ENCODE data around the gene C11orf97. TPM values are rescaled to one million over a fixed set of nuclear protein-coding genes. Genes with fewer than 3 reads are reported as not detected.

The C11orf97 gene
- total and polyA plus RNA-seq, 2 of the 13 experiments (the other 11 are each of a cell fraction or from before 2014, with no cell fraction given), result 0.35 TPM; not detected in 1

- TF ChIP-seq, protein P1, sequence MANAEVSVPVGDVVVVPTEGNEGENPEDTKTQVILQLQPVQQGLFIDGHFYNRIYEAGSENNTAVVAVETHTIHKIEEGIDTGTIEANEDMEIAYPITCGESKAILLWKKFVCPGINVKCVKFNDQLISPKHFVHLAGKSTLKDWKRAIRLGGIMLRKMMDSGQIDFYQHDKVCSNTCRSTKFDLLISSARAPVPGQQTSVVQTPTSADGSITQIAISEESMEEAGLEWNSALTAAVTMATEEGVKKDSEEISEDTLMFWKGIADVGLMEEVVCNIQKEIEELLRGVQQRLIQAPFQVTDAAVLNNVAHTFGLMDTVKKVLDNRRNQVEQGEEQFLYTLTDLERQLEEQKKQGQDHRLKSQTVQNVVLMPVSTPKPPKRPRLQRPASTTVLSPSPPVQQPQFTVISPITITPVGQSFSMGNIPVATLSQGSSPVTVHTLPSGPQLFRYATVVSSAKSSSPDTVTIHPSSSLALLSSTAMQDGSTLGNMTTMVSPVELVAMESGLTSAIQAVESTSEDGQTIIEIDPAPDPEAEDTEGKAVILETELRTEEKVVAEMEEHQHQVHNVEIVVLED (CRISPR knock-in tag; IDR thresholded peaks at IDR 0.05; ENCODE audit: borderline replicate concordance), result peak; percentile 39; the same call in 1 of the 2 replicates
- 0 out of 2 replicates have a peak, but pooled peaks have one; percentile 40 for TF ChIP-seq TOPORS (CRISPR knock-in tag; IDR thresholded peaks at IDR 0.05)
- 0 out of 2 replicates have a peak, but pooled peaks have one; percentile 10 for TF ChIP-seq RXRB (CRISPR knock-in tag; IDR thresholded peaks at IDR 0.05; ENCODE audit: borderline replicate concordance)
- peak; percentile 35; the same call in 1 of the 2 replicates for TF ChIP-seq HNF1B (CRISPR knock-in tag; IDR thresholded peaks at IDR 0.05)
- peak; percentile 18; the same call in 1 of the 2 replicates for TF ChIP-seq HOXA3 (CRISPR knock-in tag; IDR thresholded peaks at IDR 0.05)
- TF ChIP-seq ZNF556 (CRISPR knock-in tag; IDR thresholded peaks at IDR 0.05; ENCODE audit: borderline replicate concordance), result peak; percentile 46; the same call in 1 of the 2 replicates
- 0 out of 2 replicates have a peak, but pooled peaks have one; percentile 27 for TF ChIP-seq NFYC (CRISPR knock-in tag; IDR thresholded peaks at IDR 0.05)
- TF ChIP-seq, protein P2, sequence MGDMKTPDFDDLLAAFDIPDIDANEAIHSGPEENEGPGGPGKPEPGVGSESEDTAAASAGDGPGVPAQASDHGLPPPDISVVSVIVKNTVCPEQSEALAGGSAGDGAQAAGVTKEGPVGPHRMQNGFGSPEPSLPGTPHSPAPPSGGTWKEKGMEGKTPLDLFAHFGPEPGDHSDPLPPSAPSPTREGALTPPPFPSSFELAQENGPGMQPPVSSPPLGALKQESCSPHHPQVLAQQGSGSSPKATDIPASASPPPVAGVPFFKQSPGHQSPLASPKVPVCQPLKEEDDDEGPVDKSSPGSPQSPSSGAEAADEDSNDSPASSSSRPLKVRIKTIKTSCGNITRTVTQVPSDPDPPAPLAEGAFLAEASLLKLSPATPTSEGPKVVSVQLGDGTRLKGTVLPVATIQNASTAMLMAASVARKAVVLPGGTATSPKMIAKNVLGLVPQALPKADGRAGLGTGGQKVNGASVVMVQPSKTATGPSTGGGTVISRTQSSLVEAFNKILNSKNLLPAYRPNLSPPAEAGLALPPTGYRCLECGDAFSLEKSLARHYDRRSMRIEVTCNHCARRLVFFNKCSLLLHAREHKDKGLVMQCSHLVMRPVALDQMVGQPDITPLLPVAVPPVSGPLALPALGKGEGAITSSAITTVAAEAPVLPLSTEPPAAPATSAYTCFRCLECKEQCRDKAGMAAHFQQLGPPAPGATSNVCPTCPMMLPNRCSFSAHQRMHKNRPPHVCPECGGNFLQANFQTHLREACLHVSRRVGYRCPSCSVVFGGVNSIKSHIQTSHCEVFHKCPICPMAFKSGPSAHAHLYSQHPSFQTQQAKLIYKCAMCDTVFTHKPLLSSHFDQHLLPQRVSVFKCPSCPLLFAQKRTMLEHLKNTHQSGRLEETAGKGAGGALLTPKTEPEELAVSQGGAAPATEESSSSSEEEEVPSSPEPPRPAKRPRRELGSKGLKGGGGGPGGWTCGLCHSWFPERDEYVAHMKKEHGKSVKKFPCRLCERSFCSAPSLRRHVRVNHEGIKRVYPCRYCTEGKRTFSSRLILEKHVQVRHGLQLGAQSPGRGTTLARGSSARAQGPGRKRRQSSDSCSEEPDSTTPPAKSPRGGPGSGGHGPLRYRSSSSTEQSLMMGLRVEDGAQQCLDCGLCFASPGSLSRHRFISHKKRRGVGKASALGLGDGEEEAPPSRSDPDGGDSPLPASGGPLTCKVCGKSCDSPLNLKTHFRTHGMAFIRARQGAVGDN (CRISPR knock-in tag; IDR thresholded peaks at IDR 0.05), result peak; percentile 94
- TF ChIP-seq ZNF430 (CRISPR knock-in tag; IDR thresholded peaks at IDR 0.05), result peak; percentile 65; the same call in 1 of the 2 replicates
- TF ChIP-seq ZFP91 (CRISPR knock-in tag; IDR thresholded peaks at IDR 0.05; ENCODE audit: borderline replicate concordance), result peak; percentile 62
- peak; percentile 18; the same call in 1 of the 2 replicates for TF ChIP-seq KMT2B (CRISPR knock-in tag; IDR thresholded peaks at IDR 0.05)
- TF ChIP-seq ZNF724P (CRISPR knock-in tag; IDR thresholded peaks at IDR 0.05; ENCODE audit: borderline replicate concordance), result no peak
- TF ChIP-seq MYPOP (CRISPR knock-in tag; IDR thresholded peaks at IDR 0.05), result 0 out of 2 replicates have a peak, but pooled peaks have one; percentile 42
- TF ChIP-seq RBFOX2 (IDR thresholded peaks at IDR 0.05; ENCODE audit: low read depth, low read length), result peak; percentile 69
These were observed 31.7 kb downstream of the C11orf97 start, which contains the start of gene FUT4 (continued) for GRCh38 chr11:94543695-94544645.

Data from HepG2 (cell line).